Fibroblast of peridontal ligament (primary cell): Measurements from ENCODE around the gene TINAGL1.

ENCODE experiments used
- DNase-seq: peaks from one replicate; pipeline ENCODE4 v3.0.0-alpha.2; 2010; ENCODE audit errors: extremely low read depth

The TINAGL1 gene

GRCh38 chr1:31627301-31627929 is 51.1 kb downstream of the TINAGL1 start:
- DNase-seq, result no peak

GRCh38 chr1:31627930-31628559 is 51.7 kb downstream of the TINAGL1 start:
- no peak for DNase-seq

- DNase-seq, result no peak
Observed at GRCh38 chr1:31628931-31629556, 52.7 kb downstream of the TINAGL1 start.

- DNase-seq, result no peak
Observed at GRCh38 chr1:31632649-31633048, 56.3 kb downstream of the TINAGL1 start.

GRCh38 chr1:31633117-31633516 is 56.8 kb downstream of the TINAGL1 start:
- DNase-seq, result no peak
